GM13977 (cell line): ENCODE results near the gene FAM25A.
"Not testable (repeated sequence)": the region's sequence is repeated elsewhere in the genome, so short reads cannot be mapped to it uniquely, and the experiment has no call there.

Source experiments
- DNase-seq: peaks from one replicate; pipeline ENCODE4 v3.0.0; 2012; ENCODE audit warnings: low spot score
- CTCF ChIP-seq: IDR thresholded peaks from 2 replicates; pipeline ENCODE4 v1.5.1; 2012; ENCODE audit warnings: mild to moderate bottlenecking, control low read depth; ENCODE audit not compliant: insufficient read depth; ENCODE audit errors: extremely low read depth, missing control alignments
- in situ Hi-C: fragments of 300-500 bp; cut with MboI; formaldehyde crosslinking; loops from one replicate; pipeline ENCODE4 v1.12.0; 2022; ENCODE audit warnings: low sequenced_read_pairs, low pct_unique_long_range_greater_than_20kb, mixed read lengths, inconsistent platforms; ENCODE audit not compliant: unreplicated experiment

Gene FAM25A

GRCh38 chr10:86992929-86993328, 27.2 kb upstream of the FAM25A start:
- no peak for DNase-seq
- no peak for TF ChIP-seq CTCF
- in situ Hi-C loops: no loop called here

- DNase-seq, in situ Hi-C loops: not testable (repeated sequence)
Observed at GRCh38 chr10:86999802-87000403, 20.2 kb upstream of the FAM25A start.

GRCh38 chr10:87000491-87000890, 19.6 kb upstream of the FAM25A start:
- in situ Hi-C loops: no loop called here

DNA sequence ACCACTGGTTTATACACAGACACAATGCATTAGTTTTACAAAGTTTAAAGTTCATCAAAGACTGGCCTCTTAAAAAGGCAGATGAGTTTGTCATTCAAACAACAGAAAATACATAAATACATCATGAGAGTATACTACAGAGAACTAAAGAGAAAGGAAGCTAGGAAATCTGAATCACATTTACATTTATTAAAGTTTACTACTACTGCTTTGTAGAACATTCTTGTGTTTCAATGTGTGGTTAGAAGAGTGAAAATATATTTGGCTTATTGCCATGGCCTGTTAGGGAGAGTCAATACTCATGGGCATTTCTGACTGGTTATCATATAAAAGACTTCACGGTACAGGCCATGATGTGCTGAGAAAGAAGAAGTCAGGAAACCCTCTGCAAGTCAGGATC, 13.0 kb upstream of the FAM25A start:
- in situ Hi-C loops, DNase-seq: not testable (repeated sequence)

More at GRCh38 chr10:87000491-87000890, 19.6 kb upstream of the FAM25A start:
- no peak for DNase-seq
- TF ChIP-seq CTCF: no peak

DNA sequence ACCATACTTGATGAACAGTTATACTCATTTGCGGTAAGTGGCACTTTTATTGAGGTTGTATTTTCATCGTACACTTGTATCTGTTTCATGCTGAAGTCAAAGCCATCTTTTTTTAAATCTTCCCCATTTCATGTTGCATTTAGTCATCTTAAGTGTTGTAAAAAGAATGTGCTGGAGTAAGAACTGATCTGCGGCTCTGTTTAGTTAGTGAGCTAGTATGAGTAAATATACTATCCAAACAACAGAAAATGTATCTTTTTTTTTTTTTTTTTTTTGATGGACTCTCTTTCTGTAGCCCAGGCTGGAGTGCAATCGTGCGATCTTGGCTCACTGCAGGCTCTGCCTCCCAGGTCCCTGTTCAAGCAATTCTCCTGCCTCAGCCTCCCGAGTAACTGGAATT, 12.4 kb upstream of the FAM25A start:
- DNase-seq, in situ Hi-C loops: not testable (repeated sequence)

GRCh38 chr10:87008303-87008702, 11.8 kb upstream of the FAM25A start:
- DNase-seq, in situ Hi-C loops: not testable (repeated sequence)

DNA sequence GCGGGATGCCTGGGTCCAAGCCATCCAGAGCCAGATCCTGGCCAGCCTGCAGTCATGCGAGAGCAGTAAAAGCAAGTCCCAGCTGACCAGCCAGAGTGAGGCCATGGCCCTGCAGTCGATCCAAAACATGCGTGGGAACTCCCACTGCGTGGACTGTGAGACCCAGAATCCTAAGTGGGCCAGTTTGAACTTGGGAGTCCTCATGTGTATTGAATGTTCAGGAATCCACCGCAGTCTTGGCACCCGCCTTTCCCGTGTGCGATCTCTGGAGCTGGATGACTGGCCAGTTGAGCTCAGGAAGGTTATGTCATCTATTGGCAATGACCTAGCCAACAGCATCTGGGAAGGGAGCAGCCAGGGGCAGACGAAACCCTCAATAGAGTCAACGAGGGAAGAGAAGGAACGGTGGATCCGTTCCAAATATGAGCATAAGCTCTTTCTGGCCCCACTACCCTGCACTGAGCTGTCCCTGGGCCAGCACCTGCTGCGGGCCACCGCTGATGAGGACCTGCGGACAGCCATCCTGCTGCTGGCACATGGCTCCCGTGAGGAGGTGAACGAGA, 10.9 kb upstream of the FAM25A start:
- DNase-seq, in situ Hi-C loops: not testable (repeated sequence)

- DNase-seq, in situ Hi-C loops: not testable (repeated sequence)
Observed at GRCh38 chr10:87013528-87013927, 6.6 kb upstream of the FAM25A start.

- in situ Hi-C loops, DNase-seq: not testable (repeated sequence)
Observed at GRCh38 chr10:87014986-87015716, 4.9 kb upstream of the FAM25A start.

GRCh38 chr10:87018127-87018526, 2.0 kb upstream of the FAM25A start:
- DNase-seq, in situ Hi-C loops: not testable (repeated sequence)

GRCh38 chr10:87019066-87019465, 1.0 kb upstream of the FAM25A start:
- DNase-seq, in situ Hi-C loops: not testable (repeated sequence)

- in situ Hi-C loops, DNase-seq: not testable (repeated sequence)
Observed at GRCh38 chr10:87019504-87019903, 590 bp upstream of the FAM25A start.

DNA sequence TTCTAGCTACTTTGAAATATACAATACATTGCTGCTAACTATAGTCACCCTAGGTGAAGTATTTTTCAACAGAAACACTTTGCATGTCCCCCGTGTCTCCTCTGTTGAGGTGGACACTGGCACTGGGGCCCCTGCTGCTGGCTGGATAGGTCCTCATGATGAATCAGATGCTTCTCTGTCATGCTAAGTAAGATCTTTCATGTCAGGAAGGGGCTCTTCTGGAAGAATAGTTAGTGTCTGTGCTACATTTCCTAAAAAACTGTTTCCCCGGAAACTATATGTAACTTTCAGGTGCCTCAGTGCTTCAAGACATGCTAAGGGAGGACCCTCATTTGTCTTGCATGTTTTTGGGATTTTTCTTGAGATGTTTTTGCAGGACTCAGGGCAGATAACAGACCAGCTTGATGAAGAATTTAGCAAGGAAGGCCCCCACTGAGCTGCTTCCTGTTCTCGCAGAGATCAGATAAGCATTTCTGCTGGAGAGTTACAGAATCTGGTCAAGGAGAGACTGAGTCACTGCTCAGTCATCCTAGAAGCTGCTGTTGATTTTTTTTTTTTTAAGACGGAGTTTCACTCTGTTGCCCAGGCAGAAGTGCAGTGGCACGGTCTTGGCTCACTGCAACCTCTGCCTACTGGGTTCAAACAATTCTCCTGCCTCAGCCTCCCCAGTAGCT, 5.3 kb downstream of the FAM25A start:
- in situ Hi-C loops, DNase-seq: not testable (repeated sequence)

GRCh38 chr10:87026747-87027508, 6.8 kb downstream of the FAM25A start:
- in situ Hi-C loops, DNase-seq: not testable (repeated sequence)

DNA sequence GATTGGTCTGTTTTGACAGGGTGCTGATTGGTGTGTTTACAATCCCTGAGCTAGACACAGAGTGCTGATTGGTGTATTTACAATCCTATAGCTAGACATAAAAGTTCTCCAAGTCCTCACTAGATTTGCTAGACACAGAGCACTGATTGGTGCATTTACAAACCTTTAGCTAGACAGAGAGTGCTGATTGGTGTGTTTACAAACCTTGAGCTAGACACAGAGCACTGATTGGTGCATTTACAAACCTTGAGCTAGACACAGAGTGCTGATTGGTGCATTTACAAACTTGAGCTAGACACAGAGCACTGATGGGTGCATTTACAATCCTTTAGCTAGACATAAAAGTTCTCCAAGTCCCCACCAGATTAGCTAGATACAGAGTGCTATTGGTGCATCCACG, 10.3 kb downstream of the FAM25A start:
- DNase-seq, in situ Hi-C loops: not testable (repeated sequence)
